Measurements from ENCODE around the gene MTMR10.

MTMR10 gene

DNA sequence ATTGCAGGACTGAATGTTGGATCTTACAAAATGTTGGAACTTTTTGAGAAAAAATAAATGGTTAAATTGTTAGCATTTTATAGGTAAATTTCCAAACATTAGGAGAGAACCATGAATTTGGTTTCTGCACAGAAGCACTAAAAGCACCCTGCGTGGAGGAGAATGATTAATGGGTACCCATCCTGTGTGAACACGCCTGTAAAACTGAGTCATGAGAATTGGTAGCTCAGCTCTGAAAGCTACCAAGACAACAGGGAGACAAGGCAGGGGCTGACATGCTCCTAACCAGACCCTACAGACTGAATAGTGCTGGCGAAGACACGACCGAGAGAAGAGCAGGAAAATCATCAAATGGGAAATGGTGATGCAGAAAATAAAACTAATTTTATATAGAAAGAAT lies 32.4 kb upstream of the MTMR10 start:
- Histone ChIP-seq H3K36me3 (ENCODE audit: insufficient read depth, low read length) (no peaks in the 10 kb centered on the region), H3K9ac (ENCODE audit: low read depth, low read length) (no peak overlapping the region), H3K9me3 (ENCODE audit: control insufficient read depth, insufficient read depth, low read length) (no peaks in the 10 kb centered on the region), H3K4me1 (ENCODE audit: insufficient read depth, low read length) (peaks cover 22% of the 10 kb centered on the region)

DNA sequence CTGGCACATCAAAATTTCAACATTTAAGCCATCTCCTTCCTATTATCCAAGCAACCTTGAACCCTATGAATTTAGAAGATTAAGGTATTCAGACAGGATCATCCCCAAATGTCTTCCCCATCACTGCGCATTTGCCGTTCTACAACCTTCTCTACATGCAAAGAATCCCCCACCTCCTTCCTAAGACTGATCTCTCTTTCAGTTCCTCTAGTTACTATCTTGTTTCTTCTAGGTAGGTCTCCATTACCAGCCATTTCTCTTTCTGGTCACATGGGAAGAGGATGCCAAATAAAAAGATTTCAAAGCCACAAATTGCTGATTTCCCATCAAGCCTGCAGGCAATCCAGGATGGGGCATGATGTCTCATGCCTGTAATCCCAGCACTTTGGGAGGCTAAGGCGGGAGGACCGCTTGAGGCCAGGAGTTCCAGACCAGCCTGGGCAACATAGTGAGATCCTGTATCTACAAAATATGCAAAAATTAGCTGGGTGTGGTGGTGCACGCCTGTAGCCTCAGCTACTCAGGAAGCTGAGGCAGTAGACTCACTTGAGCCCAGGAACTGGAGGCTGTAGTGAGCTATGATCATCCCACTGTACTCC lies 29.7 kb upstream of the MTMR10 start:
- H3K9me3 ChIP-seq (ENCODE audit: control insufficient read depth, insufficient read depth, low read length): no peaks in the 10 kb centered on the region
- H3K9ac ChIP-seq (ENCODE audit: low read depth, low read length): no peak overlapping the region
- peaks cover 22% of the 10 kb centered on the region for H3K4me1 ChIP-seq (ENCODE audit: insufficient read depth, low read length)
- H3K36me3 ChIP-seq (ENCODE audit: insufficient read depth, low read length): no peaks in the 10 kb centered on the region

DNA sequence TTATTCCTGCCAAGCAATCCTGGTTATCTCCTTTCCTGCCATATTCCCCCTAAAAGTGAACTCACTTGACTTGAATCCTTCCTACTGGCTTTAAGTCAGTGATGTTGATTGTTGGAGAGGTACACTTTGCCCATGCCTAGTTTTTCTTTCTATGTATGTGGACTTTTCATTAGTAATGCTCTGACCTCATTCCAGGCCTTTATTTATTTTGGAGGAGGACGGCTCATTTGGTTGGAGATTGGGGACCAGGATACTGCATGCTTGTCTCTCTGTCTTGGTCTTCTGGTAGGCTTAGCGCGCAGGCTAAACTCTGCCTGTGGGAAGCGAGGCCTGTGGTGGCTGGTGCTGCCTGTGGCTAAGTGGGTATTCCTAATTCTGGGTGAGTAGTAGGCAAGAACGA lies 29.1 kb upstream of the MTMR10 start:
- Histone ChIP-seq H3K9me3 (ENCODE audit: control insufficient read depth, insufficient read depth, low read length) (no peaks in the 10 kb centered on the region), H3K36me3 (ENCODE audit: insufficient read depth, low read length) (no peaks in the 10 kb centered on the region), H3K9ac (ENCODE audit: low read depth, low read length) (no peak overlapping the region), H3K4me1 (ENCODE audit: insufficient read depth, low read length) (peaks cover 22% of the 10 kb centered on the region)

DNA sequence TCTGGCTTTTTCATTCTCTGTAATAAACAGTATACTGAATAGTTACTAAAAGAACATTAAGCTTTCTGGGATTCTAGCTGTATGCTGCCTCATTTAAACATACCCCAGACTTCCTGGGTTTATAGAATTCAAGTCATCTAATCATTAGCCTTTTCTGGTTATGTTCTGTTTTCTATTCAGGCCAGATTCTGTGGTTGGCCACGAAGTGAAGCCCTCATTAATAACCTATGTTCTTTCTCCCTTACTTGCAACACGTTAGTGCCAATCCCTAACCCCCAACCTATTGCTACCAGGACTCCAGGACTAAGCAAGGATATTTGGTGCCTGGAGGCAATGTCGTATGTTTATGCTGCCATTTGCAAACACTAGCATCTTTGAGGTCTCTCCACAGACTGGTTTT lies 28.6 kb upstream of the MTMR10 start:
- H3K9ac ChIP-seq (ENCODE audit: low read depth, low read length): no peak overlapping the region
- H3K4me1 ChIP-seq (ENCODE audit: insufficient read depth, low read length): peaks cover 18% of the 10 kb centered on the region
- no peaks in the 10 kb centered on the region for H3K9me3 ChIP-seq (ENCODE audit: control insufficient read depth, insufficient read depth, low read length)
- no peaks in the 10 kb centered on the region for H3K36me3 ChIP-seq (ENCODE audit: insufficient read depth, low read length)

DNA sequence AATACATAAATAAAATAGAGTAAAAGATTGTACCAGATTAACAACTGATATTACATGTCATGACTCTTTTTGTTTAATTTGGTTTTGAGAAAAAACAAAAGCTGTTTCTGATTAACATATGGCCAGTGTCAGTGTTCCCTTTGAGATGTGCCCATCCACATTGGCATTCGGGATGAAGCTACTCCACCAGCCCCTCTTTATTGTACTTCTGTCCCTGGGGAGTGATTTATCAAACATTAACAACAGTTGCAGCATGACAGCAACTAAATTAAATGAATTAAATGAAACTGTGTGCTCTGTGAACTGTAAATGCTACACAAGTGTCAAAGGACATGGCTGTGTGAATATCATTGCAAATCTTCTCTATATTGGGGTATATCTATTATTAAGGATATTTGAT lies 25.9 kb upstream of the MTMR10 start:
- H3K4me1 ChIP-seq (ENCODE audit: insufficient read depth, low read length): peaks cover 9% of the 10 kb centered on the region
- H3K36me3 ChIP-seq (ENCODE audit: insufficient read depth, low read length): no peaks in the 10 kb centered on the region
- H3K9me3 ChIP-seq (ENCODE audit: control insufficient read depth, insufficient read depth, low read length): peaks cover 4% of the 10 kb centered on the region
- H3K9ac ChIP-seq (ENCODE audit: low read depth, low read length): no peak overlapping the region

DNA sequence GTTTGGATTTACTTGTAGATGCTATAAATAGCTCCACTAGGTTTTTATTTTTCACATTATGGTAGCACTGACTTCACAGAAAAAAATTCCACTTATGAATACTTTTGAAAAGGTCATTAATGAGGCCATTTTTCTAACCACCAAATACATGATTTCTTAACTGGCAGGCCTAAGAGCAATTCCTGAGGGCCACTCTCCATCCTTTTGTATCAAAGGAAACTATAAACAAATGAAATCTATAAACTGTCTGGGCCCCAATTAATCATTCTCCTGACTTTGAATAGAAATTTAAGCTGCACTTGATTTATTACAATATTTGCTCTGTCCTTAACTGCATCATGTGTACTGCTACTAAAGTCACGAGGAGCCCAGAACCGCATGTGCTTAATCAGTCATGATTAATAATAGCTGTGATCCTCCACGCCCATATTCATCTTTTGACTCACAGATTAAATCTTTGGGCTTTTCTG lies 25.1 kb upstream of the MTMR10 start:
- no peaks in the 10 kb centered on the region for H3K36me3 ChIP-seq (ENCODE audit: insufficient read depth, low read length)
- peaks cover 9% of the 10 kb centered on the region for H3K4me1 ChIP-seq (ENCODE audit: insufficient read depth, low read length)
- peaks cover 6% of the 10 kb centered on the region for H3K9me3 ChIP-seq (ENCODE audit: control insufficient read depth, insufficient read depth, low read length)

DNA sequence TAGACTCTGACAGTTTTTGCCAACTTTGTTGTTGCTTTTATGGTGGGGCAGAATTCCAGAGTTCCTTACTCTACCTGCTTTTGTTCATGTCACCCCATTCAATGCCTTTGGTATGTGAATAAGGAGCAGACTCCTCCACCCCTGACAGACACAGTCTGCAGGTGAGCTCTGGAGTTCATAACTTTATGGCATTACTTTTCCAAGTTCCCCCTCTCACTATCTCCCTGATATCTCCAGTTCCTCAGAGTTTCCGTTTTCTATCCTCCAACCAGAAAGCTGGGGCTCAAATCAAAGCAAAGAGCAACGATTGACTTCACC lies 23.1 kb upstream of the MTMR10 start:
- Histone ChIP-seq H3K4me1 (ENCODE audit: insufficient read depth, low read length) (peaks cover 9% of the 10 kb centered on the region), H3K9ac (ENCODE audit: low read depth, low read length) (no peak overlapping the region), H3K36me3 (ENCODE audit: insufficient read depth, low read length) (no peaks in the 10 kb centered on the region), H3K9me3 (ENCODE audit: control insufficient read depth, insufficient read depth, low read length) (peaks cover 6% of the 10 kb centered on the region)

More for the DNA sequence above, 25.1 kb upstream of the MTMR10 start:
- no peak overlapping the region for H3K9ac ChIP-seq (ENCODE audit: low read depth, low read length)

DNA sequence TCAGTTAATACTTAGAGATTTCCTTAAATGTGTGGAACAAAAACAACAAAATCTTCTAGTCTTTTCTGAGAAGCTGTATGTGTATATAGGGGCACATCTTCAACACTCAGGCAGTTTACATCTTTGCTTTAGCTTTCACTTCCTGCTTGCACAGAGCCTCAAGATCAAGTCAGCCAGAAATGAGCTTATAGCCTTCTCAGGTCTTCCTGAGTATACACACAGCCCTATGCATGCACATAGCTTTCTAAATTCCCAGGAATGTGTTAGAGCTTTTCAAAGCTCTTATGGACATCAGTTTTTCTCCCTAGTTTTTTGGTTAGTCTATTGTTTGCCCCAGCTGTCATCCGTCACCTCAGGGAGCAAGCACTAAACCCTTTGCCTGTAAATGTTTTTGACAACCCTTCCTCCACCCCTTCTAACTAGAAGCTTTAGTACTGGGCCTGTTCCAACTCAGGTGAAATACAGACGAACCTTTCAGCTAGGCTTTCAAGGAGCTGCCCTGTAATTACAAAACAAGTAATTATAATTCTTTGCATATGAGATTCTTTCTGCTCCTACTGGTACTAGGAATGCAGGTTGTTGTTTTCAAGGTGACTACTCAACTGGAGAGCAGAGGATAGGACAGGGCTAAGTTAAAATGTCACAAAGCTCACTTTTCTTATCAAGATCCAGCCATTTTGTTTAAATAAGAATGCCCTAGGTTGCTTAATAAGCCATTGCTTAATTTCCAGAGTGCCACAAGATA lies 22.6 kb upstream of the MTMR10 start:
- no peak overlapping the region for H3K9ac ChIP-seq (ENCODE audit: low read depth, low read length)
- peaks cover 9% of the 10 kb centered on the region for H3K4me1 ChIP-seq (ENCODE audit: insufficient read depth, low read length)
- peaks cover 6% of the 10 kb centered on the region for H3K9me3 ChIP-seq (ENCODE audit: control insufficient read depth, insufficient read depth, low read length)

DNA sequence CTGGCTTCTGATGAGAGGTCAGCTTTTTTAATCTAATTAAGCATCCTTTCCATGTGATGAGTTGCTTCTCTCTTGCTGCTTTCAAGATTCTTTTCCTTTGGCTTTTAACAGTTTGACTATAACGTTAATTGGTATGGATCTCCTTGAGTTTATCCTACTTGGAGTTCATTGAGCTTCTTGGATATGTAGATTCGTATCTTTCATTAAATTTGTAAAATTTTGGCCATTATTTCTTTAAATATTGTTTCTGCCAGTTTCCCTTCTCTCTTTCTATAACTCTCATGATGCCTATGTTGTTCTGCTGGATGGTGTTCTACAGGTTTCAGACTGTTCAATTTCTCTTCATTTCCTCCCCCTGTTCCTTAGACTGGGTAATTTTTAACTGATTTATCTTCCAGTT lies 21.0 kb upstream of the MTMR10 start:
- peaks cover 6% of the 10 kb centered on the region for H3K9me3 ChIP-seq (ENCODE audit: control insufficient read depth, insufficient read depth, low read length)
- H3K36me3 ChIP-seq (ENCODE audit: insufficient read depth, low read length): no peaks in the 10 kb centered on the region
- peaks cover 9% of the 10 kb centered on the region for H3K4me1 ChIP-seq (ENCODE audit: insufficient read depth, low read length)
- no peak overlapping the region for H3K9ac ChIP-seq (ENCODE audit: low read depth, low read length)

More for the DNA sequence above, 22.6 kb upstream of the MTMR10 start:
- no peaks in the 10 kb centered on the region for H3K36me3 ChIP-seq (ENCODE audit: insufficient read depth, low read length)

DNA sequence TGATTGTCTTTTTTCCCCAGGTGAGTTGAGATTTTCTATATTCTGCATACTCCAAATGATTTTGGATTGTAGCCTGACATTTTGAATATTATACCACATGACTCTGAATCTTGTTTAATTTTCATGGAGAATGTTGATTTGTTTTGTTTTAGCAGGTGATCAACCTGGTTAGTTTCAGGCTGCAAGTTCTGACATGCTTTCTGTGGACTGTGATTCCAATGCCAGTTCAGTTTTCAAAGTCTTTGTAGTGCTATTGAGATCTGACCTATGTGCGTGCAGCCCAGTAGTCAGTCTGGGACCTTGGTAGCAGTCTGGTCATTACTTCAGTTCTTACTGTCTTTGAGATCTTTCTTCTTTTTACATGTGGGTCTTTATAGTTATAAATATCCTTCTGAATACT lies 18.6 kb upstream of the MTMR10 start:
- H3K4me1 ChIP-seq (ENCODE audit: insufficient read depth, low read length): peaks cover 9% of the 10 kb centered on the region

DNA sequence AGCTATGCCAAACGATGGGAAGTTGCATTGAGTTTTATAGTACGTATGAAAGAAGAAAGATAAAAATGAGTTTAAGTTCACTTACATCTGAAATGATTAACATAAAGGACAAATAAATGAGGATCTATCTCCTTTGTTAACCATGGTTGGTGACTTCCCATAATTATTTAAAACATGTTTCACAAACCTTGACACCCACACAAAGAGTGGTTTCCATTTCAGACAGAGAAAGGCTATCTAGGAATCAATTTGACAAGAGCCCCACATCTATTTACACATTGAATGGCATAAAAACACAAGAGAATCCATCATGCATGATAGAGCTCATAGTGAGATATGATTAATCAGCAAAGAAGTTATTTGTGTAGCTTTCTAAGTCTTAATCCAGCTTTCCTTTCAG lies 14.2 kb upstream of the MTMR10 start:
- no peaks in the 10 kb centered on the region for H3K36me3 ChIP-seq (ENCODE audit: insufficient read depth, low read length)
- no peak overlapping the region for H3K9ac ChIP-seq (ENCODE audit: low read depth, low read length)
- H3K4me1 ChIP-seq (ENCODE audit: insufficient read depth, low read length): no peaks in the 10 kb centered on the region
- no peaks in the 10 kb centered on the region for H3K9me3 ChIP-seq (ENCODE audit: control insufficient read depth, insufficient read depth, low read length)

More for the DNA sequence above, 18.6 kb upstream of the MTMR10 start:
- peaks cover 6% of the 10 kb centered on the region for H3K9me3 ChIP-seq (ENCODE audit: control insufficient read depth, insufficient read depth, low read length)
- H3K36me3 ChIP-seq (ENCODE audit: insufficient read depth, low read length): no peaks in the 10 kb centered on the region
- no peak overlapping the region for H3K9ac ChIP-seq (ENCODE audit: low read depth, low read length)

DNA sequence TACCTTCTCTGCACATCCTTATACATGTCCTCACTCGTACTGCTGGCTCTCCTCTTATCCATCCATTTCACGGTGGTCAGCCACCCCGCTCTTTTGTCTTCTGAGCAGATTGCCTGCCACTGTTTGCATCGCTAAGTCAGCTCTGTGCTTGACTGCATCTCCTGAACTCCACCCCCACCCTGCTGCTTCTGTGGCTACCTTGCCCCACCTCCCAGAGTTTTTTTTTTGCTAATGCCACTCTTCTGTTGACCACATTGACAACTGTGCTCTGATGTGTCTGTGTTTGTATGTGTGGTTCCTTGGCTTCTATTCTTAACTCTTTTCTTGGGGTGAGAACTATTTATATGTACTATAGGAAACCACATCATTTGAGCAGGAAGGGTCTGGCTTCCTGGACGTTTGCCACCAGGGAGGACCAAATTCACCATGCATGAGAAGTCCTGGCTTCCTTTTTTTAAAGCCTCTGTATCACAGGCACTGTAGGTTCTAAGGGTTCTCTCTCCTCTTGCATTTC lies 12.8 kb upstream of the MTMR10 start:
- no peaks in the 10 kb centered on the region for H3K9me3 ChIP-seq (ENCODE audit: control insufficient read depth, insufficient read depth, low read length)

DNA sequence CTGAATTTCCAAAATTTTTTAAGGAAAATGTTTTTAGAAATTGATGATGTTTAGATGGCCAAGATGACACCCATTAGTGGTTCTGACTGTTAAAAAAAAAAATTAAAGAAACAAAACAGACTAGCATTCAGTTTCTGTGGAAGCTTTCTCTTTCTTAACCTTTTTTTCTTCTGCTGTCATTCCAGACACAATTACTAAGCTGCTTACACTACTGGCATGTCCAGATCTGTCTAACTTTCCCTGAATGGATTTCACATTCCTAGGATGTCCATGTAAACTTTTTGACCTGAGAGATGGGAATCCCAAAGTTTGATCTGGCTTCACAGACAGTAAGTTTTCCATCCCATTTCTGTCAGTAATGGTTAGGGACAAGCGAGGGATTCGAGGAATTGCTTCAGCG lies 10.3 kb upstream of the MTMR10 start:
- Histone ChIP-seq H3K9me3 (ENCODE audit: control insufficient read depth, insufficient read depth, low read length) (no peaks in the 10 kb centered on the region), H3K36me3 (ENCODE audit: insufficient read depth, low read length) (no peaks in the 10 kb centered on the region), H3K4me1 (ENCODE audit: insufficient read depth, low read length) (no peaks in the 10 kb centered on the region), H3K9ac (ENCODE audit: low read depth, low read length) (no peak overlapping the region)

More for the DNA sequence above, 12.8 kb upstream of the MTMR10 start:
- no peaks in the 10 kb centered on the region for H3K4me1 ChIP-seq (ENCODE audit: insufficient read depth, low read length)
- no peaks in the 10 kb centered on the region for H3K36me3 ChIP-seq (ENCODE audit: insufficient read depth, low read length)
- no peak overlapping the region for H3K9ac ChIP-seq (ENCODE audit: low read depth, low read length)

DNA sequence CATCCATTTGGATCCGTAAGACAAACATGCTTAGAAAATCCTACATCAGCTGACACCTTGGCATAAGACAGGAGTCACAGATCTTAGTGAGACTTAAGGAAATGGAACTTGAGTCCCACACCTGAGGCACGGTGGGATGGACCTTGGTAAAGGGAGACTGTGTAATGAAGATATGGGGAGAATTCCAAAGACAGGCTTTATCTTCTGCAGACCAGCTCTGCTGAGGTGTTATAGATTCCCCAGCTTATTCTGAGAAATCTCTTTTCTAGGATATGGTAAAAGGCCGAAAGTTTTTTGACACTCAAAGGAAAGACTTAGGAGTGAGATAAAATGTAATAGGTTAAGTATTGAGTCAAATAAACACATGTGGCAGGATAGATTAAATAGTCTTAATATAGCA lies 8.3 kb upstream of the MTMR10 start:
- no peaks in the 10 kb centered on the region for H3K36me3 ChIP-seq (ENCODE audit: insufficient read depth, low read length)
- H3K9me3 ChIP-seq (ENCODE audit: control insufficient read depth, insufficient read depth, low read length): no peaks in the 10 kb centered on the region
- H3K4me1 ChIP-seq (ENCODE audit: insufficient read depth, low read length): no peaks in the 10 kb centered on the region
- no peak overlapping the region for H3K9ac ChIP-seq (ENCODE audit: low read depth, low read length)

DNA sequence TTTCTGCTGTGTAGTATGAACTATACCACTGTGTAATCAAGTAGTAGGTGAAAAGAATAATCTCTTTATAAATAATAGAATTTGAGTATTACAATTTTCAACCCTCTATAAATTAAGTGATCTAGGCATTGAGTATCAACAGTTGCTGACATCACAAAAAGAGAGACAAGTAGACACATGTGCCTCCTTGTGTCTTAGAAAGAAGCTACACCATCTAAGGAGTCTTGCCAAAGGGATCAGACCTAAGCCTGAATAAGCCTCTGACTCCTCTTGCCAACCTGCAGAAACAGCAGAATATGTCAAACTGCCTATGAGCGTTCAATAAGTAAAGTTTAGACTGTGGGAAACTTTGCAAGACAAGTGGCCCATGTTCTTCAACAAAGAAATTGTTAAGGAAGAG lies 5.8 kb upstream of the MTMR10 start:
- no peak overlapping the region for H3K9ac ChIP-seq (ENCODE audit: low read depth, low read length)
- no peaks in the 10 kb centered on the region for H3K36me3 ChIP-seq (ENCODE audit: insufficient read depth, low read length)
- H3K9me3 ChIP-seq (ENCODE audit: control insufficient read depth, insufficient read depth, low read length): no peaks in the 10 kb centered on the region
- H3K4me1 ChIP-seq (ENCODE audit: insufficient read depth, low read length): no peaks in the 10 kb centered on the region
